Suprapubic skin (tissue), 4 donors: ENCODE results near the gene ISYNA1. TPM values are rescaled to one million over a fixed set of nuclear protein-coding genes. Genes with fewer than 3 reads are reported as not detected.

ENCODE experiments used
- DNase-seq, 2 donors: peaks; one replicate each; pipeline ENCODE4 v3.0.0-alpha.2; 2019; ENCODE audit warnings: low spot score in 2 of 2
- H3K27ac ChIP-seq: fragments of 200-600 bp; sonication (generic); one replicate; pipeline ENCODE4 v1.5.1; 2019
- H3K27me3 ChIP-seq: fragments of 200-600 bp; sonication (generic); one replicate; pipeline ENCODE4 v1.5.1; 2019
- H3K36me3 ChIP-seq: fragments of 200-600 bp; sonication (generic); one replicate; pipeline ENCODE4 v1.5.1; 2019
- H3K4me1 ChIP-seq: fragments of 200-600 bp; sonication (generic); one replicate; pipeline ENCODE4 v1.5.1; 2019
- H3K4me3 ChIP-seq: fragments of 200-600 bp; sonication (generic); one replicate; pipeline ENCODE4 v1.5.1; 2019; ENCODE audit warnings: mild to moderate bottlenecking
- H3K9me3 ChIP-seq: fragments of 200-600 bp; sonication (generic); one replicate; pipeline ENCODE4 v1.5.1; 2019
- EP300 ChIP-seq: sonication (generic); formaldehyde crosslinking; IDR thresholded peaks from one replicate; pipeline ENCODE4 v1.6.1; 2017; ENCODE audit warnings: antibody characterized with exemption
- POLR2A ChIP-seq, 2 donors: fragments of 450-650 bp; IDR thresholded peaks; one replicate each; pipeline ENCODE4 v1.6.1; 2017; ENCODE audit warnings: antibody characterized with exemption in 2 of 2, mild to moderate bottlenecking in 2 of 2, moderate library complexity in 2 of 2
- POLR2AphosphoS5 ChIP-seq, 3 donors: sonication (generic); formaldehyde crosslinking; IDR thresholded peaks; one replicate each; pipeline ENCODE4 v1.6.1; 2017; ENCODE audit warnings: antibody characterized with exemption in 3 of 3
- WGBS: methylation state at CpG from one replicate; pipeline ENCODE4 v1.1.5; 2018; 5-methylcytosine and 5-hydroxymethylcytosine counted together
- total RNA-seq, 4 donors: library from RNA; depleted of rRNA; stranded (reverse); fragments of >200 nt; gene quantifications; one replicate each; pipeline ENCODE4 v1.1.0, GENCODE V29; 2016
- TF ChIP-seq, protein P1 (sequence below), 2 donors: fragments of 200-600 bp in 1 of 2; fragments of 450-650 bp in 1 of 2; sonication (generic) in 1 of 2; IDR thresholded peaks; one replicate each; pipeline ENCODE4 v1.5.1; 2016 to 2019; ENCODE audit warnings: antibody characterized with exemption in 2 of 2, mild to moderate bottlenecking in 1 of 2, moderate library complexity in 1 of 2

Gene ISYNA1
- total RNA-seq, 4 donors from 2014 or later: 7.9 to 27.6 (median 21.0) TPM

DNA sequence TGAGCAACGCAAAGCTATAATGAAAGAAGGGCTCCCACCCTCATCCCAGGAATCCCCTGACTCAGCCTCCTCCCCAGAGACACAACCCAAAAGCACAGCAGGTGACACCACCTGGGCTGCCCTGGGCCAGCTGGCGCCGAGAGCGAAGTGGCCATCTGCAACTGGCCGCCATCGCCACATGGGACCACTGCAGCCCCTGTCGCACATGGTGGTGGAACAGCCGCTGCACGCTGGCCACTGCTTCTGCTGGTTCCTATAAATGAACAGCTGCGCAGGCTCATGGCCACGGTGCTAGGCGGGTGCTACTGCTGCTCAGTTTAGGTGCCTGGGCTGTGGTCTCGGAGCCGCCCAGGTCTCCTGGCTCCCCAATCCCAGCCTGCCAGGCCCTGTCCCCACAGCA, 11.6 kb upstream of the ISYNA1 start:
- H3K9me3 ChIP-seq: no peaks in the 10 kb centered on the region
- DNase-seq: no peak
- peaks cover 78% of the 10 kb centered on the region for H3K36me3 ChIP-seq
- no peaks in the 10 kb centered on the region for H3K27me3 ChIP-seq
- TF ChIP-seq POLR2A (IDR thresholded peaks at IDR 0.05) (no peak), EP300 (no peak), POLR2AphosphoS5 (IDR thresholded peaks at IDR 0.05) (no peak)
- TF ChIP-seq, protein P1, sequence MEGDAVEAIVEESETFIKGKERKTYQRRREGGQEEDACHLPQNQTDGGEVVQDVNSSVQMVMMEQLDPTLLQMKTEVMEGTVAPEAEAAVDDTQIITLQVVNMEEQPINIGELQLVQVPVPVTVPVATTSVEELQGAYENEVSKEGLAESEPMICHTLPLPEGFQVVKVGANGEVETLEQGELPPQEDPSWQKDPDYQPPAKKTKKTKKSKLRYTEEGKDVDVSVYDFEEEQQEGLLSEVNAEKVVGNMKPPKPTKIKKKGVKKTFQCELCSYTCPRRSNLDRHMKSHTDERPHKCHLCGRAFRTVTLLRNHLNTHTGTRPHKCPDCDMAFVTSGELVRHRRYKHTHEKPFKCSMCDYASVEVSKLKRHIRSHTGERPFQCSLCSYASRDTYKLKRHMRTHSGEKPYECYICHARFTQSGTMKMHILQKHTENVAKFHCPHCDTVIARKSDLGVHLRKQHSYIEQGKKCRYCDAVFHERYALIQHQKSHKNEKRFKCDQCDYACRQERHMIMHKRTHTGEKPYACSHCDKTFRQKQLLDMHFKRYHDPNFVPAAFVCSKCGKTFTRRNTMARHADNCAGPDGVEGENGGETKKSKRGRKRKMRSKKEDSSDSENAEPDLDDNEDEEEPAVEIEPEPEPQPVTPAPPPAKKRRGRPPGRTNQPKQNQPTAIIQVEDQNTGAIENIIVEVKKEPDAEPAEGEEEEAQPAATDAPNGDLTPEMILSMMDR (IDR thresholded peaks at IDR 0.05): no peak
- no peak overlapping the region for H3K27ac ChIP-seq
- peaks cover 4% of the 10 kb centered on the region for H3K4me1 ChIP-seq
- WGBS: no CpG with 5 or more reads among the region's 14 CpGs
- no peak overlapping the region for H3K4me3 ChIP-seq

DNA sequence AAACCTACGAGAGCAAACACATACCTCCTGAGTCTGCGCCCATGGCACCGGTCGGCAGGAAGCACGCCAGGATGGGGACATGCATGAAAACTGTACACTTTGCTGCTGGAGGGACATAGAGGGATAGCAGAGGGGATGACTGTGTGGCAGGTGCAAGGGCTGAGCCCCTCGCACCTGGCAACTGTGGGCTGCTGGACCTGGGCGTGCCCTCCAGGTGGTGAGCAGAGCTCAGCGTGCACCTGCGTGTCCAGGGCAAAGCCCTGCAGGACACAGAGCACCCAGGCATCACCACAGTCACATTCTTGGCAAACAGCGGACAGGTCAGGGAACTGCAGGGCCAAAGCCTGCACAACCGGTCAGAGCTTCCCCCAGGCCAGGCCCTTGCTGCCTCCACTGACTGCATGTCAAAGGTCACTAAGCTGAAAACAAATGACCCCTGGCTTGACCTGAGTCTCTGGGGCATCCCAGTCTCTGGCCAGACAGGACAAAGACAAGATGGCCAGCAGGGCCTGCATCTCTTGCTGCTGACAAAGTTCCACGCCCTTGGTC, 9.0 kb upstream of the ISYNA1 start:
- TF ChIP-seq POLR2A (IDR thresholded peaks at IDR 0.05) (no peak), EP300 (no peak), POLR2AphosphoS5 (IDR thresholded peaks at IDR 0.05) (no peak)
- TF ChIP-seq, protein P1 (IDR thresholded peaks at IDR 0.05): no peak

DNA sequence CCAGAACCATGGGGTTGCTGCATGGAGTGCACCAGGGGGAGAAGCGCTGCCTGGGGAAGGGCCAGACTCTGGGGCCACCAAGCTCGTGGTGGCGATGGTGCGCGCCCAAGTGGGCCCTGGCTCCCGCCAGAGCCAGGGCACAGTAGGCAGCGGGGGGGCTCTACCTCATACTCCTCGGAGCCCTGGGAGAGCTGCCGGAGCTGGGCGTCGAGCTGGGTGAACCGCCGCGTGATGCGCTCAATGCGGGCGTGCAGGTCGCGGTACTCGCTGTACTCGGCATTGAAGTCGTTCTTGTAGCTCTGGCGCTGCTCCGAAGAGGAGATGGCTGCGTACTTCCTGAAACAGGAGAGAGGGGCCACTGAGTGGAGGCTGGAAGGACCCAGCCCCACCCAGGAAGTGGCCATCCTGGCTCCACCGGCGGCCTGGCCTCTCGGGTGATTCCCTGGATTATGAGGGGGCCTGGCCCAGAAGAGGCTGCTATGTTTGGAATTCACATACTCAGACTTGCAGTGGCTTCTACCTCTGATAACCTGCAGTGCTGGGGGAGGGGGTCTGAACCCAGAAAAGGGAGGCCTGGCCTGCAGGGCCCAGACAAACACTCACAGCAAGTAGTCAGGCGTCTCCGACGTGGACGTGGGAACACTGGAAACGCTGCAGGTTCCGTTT, 8.3 kb upstream of the ISYNA1 start:
- Histone ChIP-seq H3K27ac (no peak overlapping the region), H3K4me3 (no peak overlapping the region), H3K9me3 (no peaks in the 10 kb centered on the region), H3K27me3 (no peaks in the 10 kb centered on the region), H3K36me3 (peaks cover 73% of the 10 kb centered on the region), H3K4me1 (peaks cover 8% of the 10 kb centered on the region)
- WGBS: 88% methylated on average over 30 of the region's 34 CpGs
- TF ChIP-seq, protein P1 (IDR thresholded peaks at IDR 0.05): no peak
- TF ChIP-seq EP300 (no peak), POLR2A (IDR thresholded peaks at IDR 0.05) (no peak), POLR2AphosphoS5 (IDR thresholded peaks at IDR 0.05) (no peak)
- no peak for DNase-seq

More for the DNA sequence above, 9.0 kb upstream of the ISYNA1 start:
- Histone ChIP-seq H3K4me1 (peaks cover 9% of the 10 kb centered on the region), H3K9me3 (no peaks in the 10 kb centered on the region), H3K27ac (no peak overlapping the region), H3K27me3 (no peaks in the 10 kb centered on the region), H3K4me3 (no peak overlapping the region), H3K36me3 (peaks cover 77% of the 10 kb centered on the region)
- no peak for DNase-seq
- WGBS: 89% methylated on average over 5 of the region's 12 CpGs

DNA sequence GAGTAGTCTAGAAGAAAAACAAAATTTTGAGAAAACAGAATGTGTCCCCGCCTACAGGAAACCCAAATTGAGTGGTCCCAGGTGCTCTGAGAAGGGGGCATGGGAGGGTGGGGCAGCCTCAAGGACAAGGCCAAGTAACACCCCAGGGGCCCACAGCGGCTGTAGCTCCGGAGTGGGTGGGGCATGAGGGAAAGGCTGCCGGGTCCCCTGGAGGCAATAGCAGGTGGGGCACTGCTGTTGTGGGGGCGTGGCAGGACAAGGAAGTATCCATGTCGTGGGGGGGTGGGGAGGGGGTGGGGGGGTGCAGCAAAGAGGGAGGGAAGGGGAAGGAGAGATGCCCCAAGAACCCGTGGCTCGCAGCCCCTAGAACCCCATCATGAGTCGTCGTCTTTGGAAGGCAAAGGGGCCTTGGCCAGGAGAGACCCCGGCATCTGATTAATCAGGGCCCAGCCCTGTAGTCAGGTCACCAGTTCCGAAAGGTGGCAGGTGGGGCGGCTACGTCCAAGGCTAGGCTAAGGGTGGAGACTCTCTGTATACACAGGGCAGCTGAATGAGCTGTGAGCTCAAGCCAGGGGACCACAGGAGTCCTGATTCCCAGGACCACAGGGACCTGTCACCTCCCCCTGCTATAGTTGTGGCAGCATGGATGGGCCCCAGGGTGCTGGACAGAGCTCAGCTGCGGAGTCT, 7.5 kb upstream of the ISYNA1 start:
- no peak for TF ChIP-seq POLR2A (IDR thresholded peaks at IDR 0.05)
- TF ChIP-seq, protein P1 (IDR thresholded peaks at IDR 0.05): no peak
- no peak for TF ChIP-seq POLR2AphosphoS5 (IDR thresholded peaks at IDR 0.05)
- TF ChIP-seq EP300: no peak
- H3K9me3 ChIP-seq: no peaks in the 10 kb centered on the region
- no peak overlapping the region for H3K27ac ChIP-seq
- H3K4me1 ChIP-seq: peaks cover 5% of the 10 kb centered on the region
- DNase-seq: no peak
- peaks cover 66% of the 10 kb centered on the region for H3K36me3 ChIP-seq
- 68% methylated on average over 14 of the region's 15 CpGs for WGBS
- H3K27me3 ChIP-seq: no peaks in the 10 kb centered on the region
- no peak overlapping the region for H3K4me3 ChIP-seq

DNA sequence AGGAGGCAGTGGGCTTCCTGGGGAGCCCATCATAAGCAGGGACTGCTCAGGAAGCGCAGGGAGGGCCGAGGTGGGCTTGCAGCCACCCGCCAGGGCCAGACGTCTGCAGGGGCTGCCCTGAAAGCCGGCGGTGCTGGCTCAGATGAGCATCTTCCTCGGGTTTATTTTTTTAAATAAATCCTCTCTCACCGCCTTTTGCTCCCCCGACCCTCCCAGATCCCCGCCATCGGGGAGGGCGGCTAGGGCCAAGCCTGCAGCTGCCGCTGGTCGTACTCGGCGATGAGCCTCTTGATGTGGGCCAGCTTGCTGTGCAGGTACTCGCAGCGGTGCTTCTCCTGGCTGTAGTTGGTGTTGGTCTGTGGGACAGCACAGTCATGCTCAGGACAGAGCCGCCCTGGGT, 6.6 kb upstream of the ISYNA1 start:
- DNase-seq: no peak
- WGBS: 88% methylated on average over 11 of the region's 19 CpGs
- H3K27ac ChIP-seq: no peak overlapping the region
- no peak overlapping the region for H3K4me3 ChIP-seq
- TF ChIP-seq EP300 (no peak), POLR2A (IDR thresholded peaks at IDR 0.05) (no peak), POLR2AphosphoS5 (IDR thresholded peaks at IDR 0.05) (no peak)
- TF ChIP-seq, protein P1 (IDR thresholded peaks at IDR 0.05): no peak
- peaks cover 57% of the 10 kb centered on the region for H3K36me3 ChIP-seq
- no peaks in the 10 kb centered on the region for H3K9me3 ChIP-seq
- peaks cover 10% of the 10 kb centered on the region for H3K4me1 ChIP-seq
- H3K27me3 ChIP-seq: no peaks in the 10 kb centered on the region
